ENCODE measurements around the gene ZNF496.

DNA sequence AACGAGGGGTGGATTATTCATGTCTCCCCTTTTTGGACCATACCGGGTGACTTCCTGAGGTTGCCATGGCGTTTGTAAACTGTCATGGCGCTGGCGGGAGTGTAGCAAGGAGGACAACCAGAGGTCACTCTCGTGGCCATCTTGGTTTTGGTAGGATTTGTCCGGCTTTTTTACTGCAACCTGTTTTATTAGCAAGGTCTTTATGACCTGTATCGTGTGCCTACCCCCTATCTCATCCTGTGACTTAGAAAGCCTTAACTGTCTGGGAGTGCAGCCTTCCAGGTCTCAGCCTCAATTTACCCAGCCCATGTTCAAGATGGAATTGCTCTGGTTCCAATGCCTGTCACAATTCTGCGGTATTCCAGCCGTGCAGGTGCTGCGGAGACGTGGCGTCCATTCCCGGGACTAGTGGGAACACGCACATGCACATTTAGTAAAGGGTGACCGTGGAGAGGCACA is 40.2 kb upstream of the ZNF496 start:
- TF ChIP-seq, protein P1, sequence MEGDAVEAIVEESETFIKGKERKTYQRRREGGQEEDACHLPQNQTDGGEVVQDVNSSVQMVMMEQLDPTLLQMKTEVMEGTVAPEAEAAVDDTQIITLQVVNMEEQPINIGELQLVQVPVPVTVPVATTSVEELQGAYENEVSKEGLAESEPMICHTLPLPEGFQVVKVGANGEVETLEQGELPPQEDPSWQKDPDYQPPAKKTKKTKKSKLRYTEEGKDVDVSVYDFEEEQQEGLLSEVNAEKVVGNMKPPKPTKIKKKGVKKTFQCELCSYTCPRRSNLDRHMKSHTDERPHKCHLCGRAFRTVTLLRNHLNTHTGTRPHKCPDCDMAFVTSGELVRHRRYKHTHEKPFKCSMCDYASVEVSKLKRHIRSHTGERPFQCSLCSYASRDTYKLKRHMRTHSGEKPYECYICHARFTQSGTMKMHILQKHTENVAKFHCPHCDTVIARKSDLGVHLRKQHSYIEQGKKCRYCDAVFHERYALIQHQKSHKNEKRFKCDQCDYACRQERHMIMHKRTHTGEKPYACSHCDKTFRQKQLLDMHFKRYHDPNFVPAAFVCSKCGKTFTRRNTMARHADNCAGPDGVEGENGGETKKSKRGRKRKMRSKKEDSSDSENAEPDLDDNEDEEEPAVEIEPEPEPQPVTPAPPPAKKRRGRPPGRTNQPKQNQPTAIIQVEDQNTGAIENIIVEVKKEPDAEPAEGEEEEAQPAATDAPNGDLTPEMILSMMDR (IDR thresholded peaks at IDR 0.05) = no peak
- TF ChIP-seq POLR2A (IDR thresholded peaks at IDR 0.05) = no peak
